HG03432 (cell line): Measurements from ENCODE around the gene PARN.
"Not testable (repeated sequence)": the region's sequence is repeated elsewhere in the genome, so short reads cannot be mapped to it uniquely, and the experiment has no call there.

Experiments
- ATAC-seq: cut with Tn5 transposase; IDR thresholded peaks from one replicate; pipeline ENCODE4 v1.9.1; 2021; ENCODE audit warnings: mild to moderate bottlenecking, moderate library complexity; ENCODE audit not compliant: unreplicated experiment

Gene PARN

GRCh38 chr16:14405611-14406537 lies 224.2 kb downstream of the PARN start:
- peak; percentile 91 for ATAC-seq

GRCh38 chr16:14403001-14403389 lies 227.1 kb downstream of the PARN start:
- not testable (repeated sequence) for ATAC-seq

- ATAC-seq, result not testable (repeated sequence)
These were observed 227.7 kb downstream of the PARN start for GRCh38 chr16:14402114-14403000.

- not testable (repeated sequence) for ATAC-seq
These were observed 228.4 kb downstream of the PARN start for GRCh38 chr16:14401711-14402061.

- ATAC-seq, result not testable (repeated sequence)
These were observed 228.9 kb downstream of the PARN start for GRCh38 chr16:14400978-14401710.

GRCh38 chr16:14400285-14400977 lies 229.6 kb downstream of the PARN start:
- ATAC-seq, result no peak

GRCh38 chr16:14399378-14400284 lies 230.4 kb downstream of the PARN start:
- peak; percentile 83 for ATAC-seq

GRCh38 chr16:14398014-14398717 lies 231.9 kb downstream of the PARN start:
- no peak for ATAC-seq

- ATAC-seq, result not testable (repeated sequence)
These were observed 234.3 kb downstream of the PARN start for GRCh38 chr16:14395710-14396304.

GRCh38 chr16:14394834-14395233 lies 235.2 kb downstream of the PARN start:
- no peak for ATAC-seq

- no peak for ATAC-seq
These were observed 237.1 kb downstream of the PARN start for GRCh38 chr16:14392960-14393359.

- no peak for ATAC-seq
These were observed 240.7 kb downstream of the PARN start for GRCh38 chr16:14389359-14389758.

GRCh38 chr16:14388243-14388642 lies 241.8 kb downstream of the PARN start:
- ATAC-seq, result no peak

- ATAC-seq, result no peak
These were observed 243.9 kb downstream of the PARN start for GRCh38 chr16:14386115-14386514.
